ENCODE data around the gene ALOXE3.

DNA sequence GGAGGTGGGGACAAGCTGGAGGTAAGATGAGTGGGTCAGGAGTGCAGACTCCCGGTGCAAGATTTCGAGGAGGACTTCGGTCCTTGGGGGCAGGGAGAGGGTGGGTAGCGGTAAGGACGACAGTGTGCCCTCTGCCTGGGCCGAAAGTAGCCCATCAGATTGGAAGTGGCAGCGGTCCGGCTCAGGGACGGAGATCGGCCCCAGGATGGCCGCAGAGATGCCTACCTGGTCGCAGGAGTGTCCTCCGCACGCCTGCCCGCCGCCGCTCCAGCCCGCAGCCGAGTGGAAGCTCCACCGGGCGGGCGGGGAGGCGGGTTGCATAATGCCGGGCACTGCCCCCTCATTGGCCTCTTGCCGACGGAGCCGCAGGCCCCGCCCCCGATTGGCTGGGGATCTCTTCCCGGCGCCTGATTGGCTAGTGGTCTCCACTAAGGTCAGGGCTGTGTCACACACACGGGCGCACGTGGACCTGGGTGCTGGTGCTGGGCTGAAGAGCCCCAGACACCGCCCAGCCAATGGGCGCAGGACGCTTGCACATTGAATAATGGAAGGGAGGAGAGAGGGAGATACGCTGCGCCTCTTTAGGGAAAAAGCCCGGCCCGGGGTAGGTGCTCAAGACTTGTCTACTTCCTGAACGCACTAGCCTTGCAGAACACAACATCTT is 33.9 kb upstream of the ALOXE3 start, which contains the start of gene PER1:
- TF ChIP-seq, protein P1, sequence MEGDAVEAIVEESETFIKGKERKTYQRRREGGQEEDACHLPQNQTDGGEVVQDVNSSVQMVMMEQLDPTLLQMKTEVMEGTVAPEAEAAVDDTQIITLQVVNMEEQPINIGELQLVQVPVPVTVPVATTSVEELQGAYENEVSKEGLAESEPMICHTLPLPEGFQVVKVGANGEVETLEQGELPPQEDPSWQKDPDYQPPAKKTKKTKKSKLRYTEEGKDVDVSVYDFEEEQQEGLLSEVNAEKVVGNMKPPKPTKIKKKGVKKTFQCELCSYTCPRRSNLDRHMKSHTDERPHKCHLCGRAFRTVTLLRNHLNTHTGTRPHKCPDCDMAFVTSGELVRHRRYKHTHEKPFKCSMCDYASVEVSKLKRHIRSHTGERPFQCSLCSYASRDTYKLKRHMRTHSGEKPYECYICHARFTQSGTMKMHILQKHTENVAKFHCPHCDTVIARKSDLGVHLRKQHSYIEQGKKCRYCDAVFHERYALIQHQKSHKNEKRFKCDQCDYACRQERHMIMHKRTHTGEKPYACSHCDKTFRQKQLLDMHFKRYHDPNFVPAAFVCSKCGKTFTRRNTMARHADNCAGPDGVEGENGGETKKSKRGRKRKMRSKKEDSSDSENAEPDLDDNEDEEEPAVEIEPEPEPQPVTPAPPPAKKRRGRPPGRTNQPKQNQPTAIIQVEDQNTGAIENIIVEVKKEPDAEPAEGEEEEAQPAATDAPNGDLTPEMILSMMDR (conservative IDR thresholded peaks at IDR 0.05; ENCODE audit: low read length) = no peak
- no peak for TF ChIP-seq EZH2phosphoT487 (IDR thresholded peaks at IDR 0.05; ENCODE audit: borderline replicate concordance)
